ENCODE measurements around the gene COL10A1.
"Not testable (repeated sequence)": the region's sequence is repeated elsewhere in the genome, so short reads cannot be mapped to it uniquely, and the experiment has no call there.

Gene COL10A1

GRCh38 chr6:116100419-116101301 is 25.3 kb downstream of the COL10A1 start, which contains the start of gene NT5DC1:
NT5DC1 (plus strand) TSS chr6:116100853; CDS start chr6:116100931, 78 bp downstream.
- Histone ChIP-seq H3K36me3 (ENCODE audit: insufficient read depth, low read length) (no peaks in the 10 kb centered on the region), H3K4me1 (ENCODE audit: insufficient read depth, low read length) (peaks cover 11% of the 10 kb centered on the region), H3K4me3 (ENCODE audit: low read depth in 1 of 2, low read length in 2 of 2) (peak within 1 kb of the TSS; percentile 31 to 85), H3K27me3 (ENCODE audit: control insufficient read depth in 1 of 2, insufficient read depth in 2 of 2, low read length in 2 of 2) (no peaks in the 10 kb centered on the region), H3K9me3 (ENCODE audit: low read length) (no peaks in the 10 kb centered on the region), H3K9ac (ENCODE audit: low read length) (peak within 1 kb of the TSS; percentile 66), H3K27ac (ENCODE audit: low read depth, low read length) (peak within 1 kb of the TSS; percentile 86)

GRCh38 chr6:116099036-116099435 is 26.9 kb downstream of the COL10A1 start:
- H3K4me3 ChIP-seq (ENCODE audit: low read depth in 1 of 2, low read length in 2 of 2): no peak overlapping the region
- no peak overlapping the region for H3K27ac ChIP-seq (ENCODE audit: low read depth, low read length)
- no peak overlapping the region for H3K9ac ChIP-seq (ENCODE audit: low read length)

GRCh38 chr6:116096979-116097816 is 28.7 kb downstream of the COL10A1 start:
- Histone ChIP-seq H3K27ac (ENCODE audit: low read depth, low read length) (no peak overlapping the region), H3K9ac (ENCODE audit: low read length) (no peak overlapping the region), H3K4me3 (ENCODE audit: low read depth in 1 of 2, low read length in 2 of 2) (no peak overlapping the region), H3K4me1 (ENCODE audit: insufficient read depth, low read length) (peaks cover 9% of the 10 kb centered on the region), H3K27me3 (ENCODE audit: control insufficient read depth in 1 of 2, insufficient read depth in 2 of 2, low read length in 2 of 2) (no peaks in the 10 kb centered on the region), H3K36me3 (ENCODE audit: insufficient read depth, low read length) (no peaks in the 10 kb centered on the region), H3K9me3 (ENCODE audit: low read length) (no peaks in the 10 kb centered on the region)

More at GRCh38 chr6:116099036-116099435, 26.9 kb downstream of the COL10A1 start:
- peaks cover 11% of the 10 kb centered on the region for H3K4me1 ChIP-seq (ENCODE audit: insufficient read depth, low read length)
- H3K36me3 ChIP-seq (ENCODE audit: insufficient read depth, low read length): no peaks in the 10 kb centered on the region
- no peaks in the 10 kb centered on the region for H3K9me3 ChIP-seq (ENCODE audit: low read length)
- H3K27me3 ChIP-seq (ENCODE audit: control insufficient read depth in 1 of 2, insufficient read depth in 2 of 2, low read length in 2 of 2): no peaks in the 10 kb centered on the region

- H3K27ac ChIP-seq (ENCODE audit: low read depth, low read length); H3K36me3 ChIP-seq (ENCODE audit: insufficient read depth, low read length); H3K4me3 ChIP-seq (ENCODE audit: low read depth in 1 of 2, low read length in 2 of 2); H3K9me3 ChIP-seq (ENCODE audit: low read length); H3K27me3 ChIP-seq (ENCODE audit: control insufficient read depth in 1 of 2, insufficient read depth in 2 of 2, low read length in 2 of 2); H3K9ac ChIP-seq (ENCODE audit: low read length); H3K4me1 ChIP-seq (ENCODE audit: insufficient read depth, low read length): not testable (repeated sequence)
Observed at GRCh38 chr6:116096048-116096759, 29.7 kb downstream of the COL10A1 start.

GRCh38 chr6:116094041-116094440 is 31.9 kb downstream of the COL10A1 start:
- Histone ChIP-seq H3K9ac (ENCODE audit: low read length) (no peak overlapping the region), H3K36me3 (ENCODE audit: insufficient read depth, low read length) (no peaks in the 10 kb centered on the region), H3K4me3 (ENCODE audit: low read depth in 1 of 2, low read length in 2 of 2) (no peak overlapping the region), H3K27me3 (ENCODE audit: control insufficient read depth in 1 of 2, insufficient read depth in 2 of 2, low read length in 2 of 2) (no peaks in the 10 kb centered on the region), H3K4me1 (ENCODE audit: insufficient read depth, low read length) (no peaks in the 10 kb centered on the region), H3K27ac (ENCODE audit: low read depth, low read length) (no peak overlapping the region), H3K9me3 (ENCODE audit: low read length) (no peaks in the 10 kb centered on the region)

GRCh38 chr6:116090251-116090650 is 35.7 kb downstream of the COL10A1 start:
- H3K27me3 ChIP-seq (ENCODE audit: control insufficient read depth in 1 of 2, insufficient read depth in 2 of 2, low read length in 2 of 2): no peaks in the 10 kb centered on the region
- H3K4me1 ChIP-seq (ENCODE audit: insufficient read depth, low read length): no peaks in the 10 kb centered on the region
- no peaks in the 10 kb centered on the region for H3K9me3 ChIP-seq (ENCODE audit: low read length)
- no peaks in the 10 kb centered on the region for H3K36me3 ChIP-seq (ENCODE audit: insufficient read depth, low read length)
- H3K4me3 ChIP-seq (ENCODE audit: low read depth in 1 of 2, low read length in 2 of 2): no peak overlapping the region
- H3K9ac ChIP-seq (ENCODE audit: low read length): no peak overlapping the region
- H3K27ac ChIP-seq (ENCODE audit: low read depth, low read length): no peak overlapping the region

- Histone ChIP-seq H3K4me3 (ENCODE audit: low read depth in 1 of 2, low read length in 2 of 2) (no peak overlapping the region), H3K36me3 (ENCODE audit: insufficient read depth, low read length) (no peaks in the 10 kb centered on the region)
Observed at GRCh38 chr6:116088946-116089345, 37.0 kb downstream of the COL10A1 start.

GRCh38 chr6:116087437-116088027 is 38.4 kb downstream of the COL10A1 start:
- no peak overlapping the region for H3K9ac ChIP-seq (ENCODE audit: low read length)
- no peaks in the 10 kb centered on the region for H3K27me3 ChIP-seq (ENCODE audit: control insufficient read depth in 1 of 2, insufficient read depth in 2 of 2, low read length in 2 of 2)
- no peak overlapping the region for H3K27ac ChIP-seq (ENCODE audit: low read depth, low read length)
- no peaks in the 10 kb centered on the region for H3K36me3 ChIP-seq (ENCODE audit: insufficient read depth, low read length)
- H3K9me3 ChIP-seq (ENCODE audit: low read length): no peaks in the 10 kb centered on the region
- no peak overlapping the region for H3K4me3 ChIP-seq (ENCODE audit: low read depth in 1 of 2, low read length in 2 of 2)
- no peaks in the 10 kb centered on the region for H3K4me1 ChIP-seq (ENCODE audit: insufficient read depth, low read length)

More at GRCh38 chr6:116088946-116089345, 37.0 kb downstream of the COL10A1 start:
- H3K9ac ChIP-seq (ENCODE audit: low read length): no peak overlapping the region
- no peak overlapping the region for H3K27ac ChIP-seq (ENCODE audit: low read depth, low read length)
- H3K27me3 ChIP-seq (ENCODE audit: control insufficient read depth in 1 of 2, insufficient read depth in 2 of 2, low read length in 2 of 2): no peaks in the 10 kb centered on the region
- no peaks in the 10 kb centered on the region for H3K9me3 ChIP-seq (ENCODE audit: low read length)
- H3K4me1 ChIP-seq (ENCODE audit: insufficient read depth, low read length): no peaks in the 10 kb centered on the region

- H3K36me3 ChIP-seq (ENCODE audit: insufficient read depth, low read length): no peaks in the 10 kb centered on the region
- H3K4me3 ChIP-seq (ENCODE audit: low read depth in 1 of 2, low read length in 2 of 2): no peak overlapping the region
- H3K27me3 ChIP-seq (ENCODE audit: control insufficient read depth in 1 of 2, insufficient read depth in 2 of 2, low read length in 2 of 2): no peaks in the 10 kb centered on the region
- no peak overlapping the region for H3K9ac ChIP-seq (ENCODE audit: low read length)
- no peaks in the 10 kb centered on the region for H3K9me3 ChIP-seq (ENCODE audit: low read length)
- no peak overlapping the region for H3K27ac ChIP-seq (ENCODE audit: low read depth, low read length)
- H3K4me1 ChIP-seq (ENCODE audit: insufficient read depth, low read length): no peaks in the 10 kb centered on the region
Observed at GRCh38 chr6:116084284-116084683, 41.6 kb downstream of the COL10A1 start.

- Histone ChIP-seq H3K4me1 (ENCODE audit: insufficient read depth, low read length) (no peaks in the 10 kb centered on the region), H3K36me3 (ENCODE audit: insufficient read depth, low read length) (no peaks in the 10 kb centered on the region), H3K9ac (ENCODE audit: low read length) (no peak overlapping the region), H3K27me3 (ENCODE audit: control insufficient read depth in 1 of 2, insufficient read depth in 2 of 2, low read length in 2 of 2) (no peaks in the 10 kb centered on the region), H3K9me3 (ENCODE audit: low read length) (no peaks in the 10 kb centered on the region), H3K27ac (ENCODE audit: low read depth, low read length) (no peak overlapping the region), H3K4me3 (ENCODE audit: low read depth in 1 of 2, low read length in 2 of 2) (no peak overlapping the region)
Observed at GRCh38 chr6:116083052-116083451, 42.9 kb downstream of the COL10A1 start.

- no peak overlapping the region for H3K9ac ChIP-seq (ENCODE audit: low read length)
- H3K9me3 ChIP-seq (ENCODE audit: low read length): no peaks in the 10 kb centered on the region
- no peaks in the 10 kb centered on the region for H3K4me1 ChIP-seq (ENCODE audit: insufficient read depth, low read length)
- no peaks in the 10 kb centered on the region for H3K36me3 ChIP-seq (ENCODE audit: insufficient read depth, low read length)
- no peaks in the 10 kb centered on the region for H3K27me3 ChIP-seq (ENCODE audit: control insufficient read depth in 1 of 2, insufficient read depth in 2 of 2, low read length in 2 of 2)
- no peak overlapping the region for H3K27ac ChIP-seq (ENCODE audit: low read depth, low read length)
- no peak overlapping the region for H3K4me3 ChIP-seq (ENCODE audit: low read depth in 1 of 2, low read length in 2 of 2)
Observed at GRCh38 chr6:116078945-116079344, 47.0 kb downstream of the COL10A1 start.

Data from muscle layer of colon (tissue), 2 donors.